Caco-2 (cell line): Measurements from ENCODE around the gene TRIM2. TPM values are rescaled to one million over a fixed set of nuclear protein-coding genes. Genes with fewer than 3 reads are reported as not detected.

ENCODE experiments used
- BruUV-seq: library from RNA; stranded (reverse); fragments of 400-500 nt; replicated peaks from 2 replicates; lab custom pipeline; 2021; lab: Mats Ljungman, UMichigan
- CTCF ChIA-PET: fragments of 300-600 bp; sonication (Branson Sonifier 250); formaldehyde crosslinking; loops from one replicate; lab custom pipeline; 2022; ENCODE audit warnings: antibody characterized with exemption; lab: Charles Lee
- POLR2A ChIA-PET: fragments of 300-600 bp; sonication (Branson Sonifier 250); formaldehyde crosslinking; loops from one replicate; lab custom pipeline; 2022; ENCODE audit warnings: antibody characterized with exemption; lab: Charles Lee
- DNase-seq, 2 experiments: peaks; one replicate each; pipeline versions ENCODE4 v3.0.0 to v3.0.0-alpha.2; 2020 to 2022
- H3K27me3 ChIP-seq: replicated peaks from 2 replicates; pipeline ENCODE4 v1.6.0; 2011; ENCODE audit warnings: low read length; ENCODE audit not compliant: control insufficient read depth, insufficient read depth
- H3K36me3 ChIP-seq: 2 replicates; pipeline ENCODE4 v1.5.1; 2011; ENCODE audit warnings: low read length; ENCODE audit not compliant: control insufficient read depth, insufficient read depth
- H3K4me1 ChIP-seq: fragments of 250-450 bp; sonication (Bioruptor Pico); 2 replicates; pipeline ENCODE4 v1.5.1; 2020; ENCODE audit warnings: mild to moderate bottlenecking
- H3K4me3 ChIP-seq: 2 replicates; pipeline ENCODE4 v1.5.1; 2011; ENCODE audit warnings: low read depth, mild to moderate bottlenecking, control low read depth, low read length
- H3K9me3 ChIP-seq: fragments of 250-450 bp; sonication (Bioruptor Pico); 2 replicates; pipeline ENCODE4 v1.5.1; 2020; ENCODE audit warnings: mild to moderate bottlenecking, moderate library complexity
- H3K27ac Mint-ChIP-seq: one replicate; pipeline ENCODE4 v1.8.0; 2022; ENCODE audit warnings: mixed read lengths; ENCODE audit not compliant: unreplicated experiment
- H3K27me3 Mint-ChIP-seq: one replicate; pipeline ENCODE4 v1.8.0; 2022; ENCODE audit warnings: mixed read lengths; ENCODE audit not compliant: insufficient read depth, unreplicated experiment
- H3K36me3 Mint-ChIP-seq: one replicate; pipeline ENCODE4 v1.8.0; 2022; ENCODE audit warnings: mild to moderate bottlenecking, mixed read lengths; ENCODE audit not compliant: insufficient read depth, unreplicated experiment
- H3K4me1 Mint-ChIP-seq: one replicate; pipeline ENCODE4 v1.8.0; 2022; ENCODE audit warnings: low read depth, mixed read lengths; ENCODE audit not compliant: unreplicated experiment
- H3K4me3 Mint-ChIP-seq: one replicate; pipeline ENCODE4 v1.8.0; 2022; ENCODE audit warnings: mild to moderate bottlenecking, moderate library complexity, mixed read lengths; ENCODE audit not compliant: unreplicated experiment
- H3K9me3 Mint-ChIP-seq: one replicate; pipeline ENCODE4 v1.8.0; 2022; ENCODE audit warnings: mixed read lengths; ENCODE audit not compliant: unreplicated experiment
- CTCF ChIP-seq, 2 experiments: fragments of 200-600 bp in 1 of 2; IDR thresholded peaks; 1 replicate in 1 of 2; 2 replicates in 1 of 2; pipeline versions ENCODE4 v1.5.1 to v1.8.0; 2011 to 2022; ENCODE audit warnings: antibody characterized with exemption in 1 of 2, control low read depth in 1 of 2, inconsistent platforms in 1 of 2, low read depth in 1 of 2, low read length in 1 of 2, mild to moderate bottlenecking in 1 of 2, moderate library complexity in 1 of 2; ENCODE audit not compliant: insufficient read depth in 1 of 2, severe bottlenecking in 1 of 2, unreplicated experiment in 1 of 2
- intact Hi-C: fragments of 100-400 bp; cut with micrococcal nuclease; formaldehyde crosslinking; loops from one replicate; pipeline ENCODE4 v1.10.0; 2022; ENCODE audit not compliant: unreplicated experiment
- total RNA-seq: library from RNA; stranded (reverse); gene quantifications from 2 replicates; pipeline ENCODE4 v1.2.3, GENCODE V29; 2022

The TRIM2 gene
- total RNA-seq, 1 experiment from 2014 or later: 62.3 TPM

GRCh38 chr4:153205757-153206156, 1.5 kb downstream of the TRIM2 start:
- no TSS peak for BruUV-seq
- CTCF ChIA-PET: interaction anchor here (0.6 to 1.2 kb wide), 2 partner anchors 63 to 158 kb away, joined by 3 to 5 read pairs; no protein-coding TSS in a partner anchor
- peak overlapping the region; percentile 73 for H3K4me3 ChIP-seq

GRCh38 chr4:153206534-153206933, 2.3 kb downstream of the TRIM2 start:
- DNase-seq: no peak
- H3K36me3 ChIP-seq: no peaks in the 10 kb centered on the region
- H3K4me3 Mint-ChIP-seq: peak overlapping the region; percentile 96
- H3K4me1 Mint-ChIP-seq: peaks cover 33% of the 10 kb centered on the region
- no peaks in the 10 kb centered on the region for H3K9me3 ChIP-seq
- no peaks in the 10 kb centered on the region for H3K27me3 Mint-ChIP-seq
- no peaks in the 10 kb centered on the region for H3K9me3 Mint-ChIP-seq
- H3K4me3 ChIP-seq: no peak overlapping the region
- peak overlapping the region; percentile 87 for H3K27ac Mint-ChIP-seq
- H3K27me3 ChIP-seq: no peaks in the 10 kb centered on the region
- no TSS peak for BruUV-seq
- ChIA-PET POLR2A (no interaction called here), CTCF (interaction anchor here (1.2 kb wide), 1 partner anchor 64 kb away, joined by 5 read pairs; no protein-coding TSS in a partner anchor)
- peaks cover 61% of the 10 kb centered on the region for H3K4me1 ChIP-seq
- TF ChIP-seq CTCF (IDR thresholded peaks at IDR 0.05; ENCODE audit: insufficient read depth in 1 of 2, low read depth in 1 of 2, low read length in 1 of 2, severe bottlenecking in 1 of 2, unreplicated experiment in 1 of 2): no peak
- intact Hi-C loops: loop anchor here (5.0 kb wide), 1 partner anchor 71 kb away; no protein-coding TSS in a partner anchor
- peaks cover 12% of the 10 kb centered on the region for H3K36me3 Mint-ChIP-seq

More at GRCh38 chr4:153205757-153206156, 1.5 kb downstream of the TRIM2 start:
- peak overlapping the region; percentile 87 for H3K27ac Mint-ChIP-seq
- H3K4me1 ChIP-seq: peaks cover 58% of the 10 kb centered on the region
- intact Hi-C loops: loop anchor here (1.0 to 5.0 kb wide), 4 partner anchors 37 to 72 kb away; no protein-coding TSS in a partner anchor
- no peak for TF ChIP-seq CTCF (IDR thresholded peaks at IDR 0.05; ENCODE audit: insufficient read depth in 1 of 2, low read depth in 1 of 2, low read length in 1 of 2, severe bottlenecking in 1 of 2, unreplicated experiment in 1 of 2)
- H3K27me3 Mint-ChIP-seq: no peaks in the 10 kb centered on the region
- peaks cover 28% of the 10 kb centered on the region for H3K4me1 Mint-ChIP-seq
- H3K9me3 Mint-ChIP-seq: no peaks in the 10 kb centered on the region
- H3K4me3 Mint-ChIP-seq: peak overlapping the region; percentile 96
- no peaks in the 10 kb centered on the region for H3K9me3 ChIP-seq
- peaks cover 11% of the 10 kb centered on the region for H3K36me3 Mint-ChIP-seq
- H3K27me3 ChIP-seq: no peaks in the 10 kb centered on the region
- POLR2A ChIA-PET: no interaction called here
- H3K36me3 ChIP-seq: no peaks in the 10 kb centered on the region
- DNase-seq: peak; percentile 70 to 79

GRCh38 chr4:153207027-153207426, 2.8 kb downstream of the TRIM2 start:
- Mint-ChIP-seq H3K27me3 (no peaks in the 10 kb centered on the region), H3K9me3 (no peaks in the 10 kb centered on the region), H3K27ac (peak overlapping the region; percentile 87), H3K36me3 (peaks cover 12% of the 10 kb centered on the region), H3K4me3 (peak overlapping the region; percentile 96), H3K4me1 (peaks cover 36% of the 10 kb centered on the region)
- H3K4me1 ChIP-seq: peaks cover 63% of the 10 kb centered on the region
- no peaks in the 10 kb centered on the region for H3K36me3 ChIP-seq
- no TSS peak for BruUV-seq
- CTCF ChIA-PET: interaction anchor here (0.6 to 1.0 kb wide), 2 partner anchors 58 to 64 kb away, joined by 3 to 7 read pairs; no protein-coding TSS in a partner anchor
- H3K9me3 ChIP-seq: no peaks in the 10 kb centered on the region
- H3K27me3 ChIP-seq: no peaks in the 10 kb centered on the region
- no peak for TF ChIP-seq CTCF (IDR thresholded peaks at IDR 0.05; ENCODE audit: insufficient read depth in 1 of 2, low read depth in 1 of 2, low read length in 1 of 2, severe bottlenecking in 1 of 2, unreplicated experiment in 1 of 2)
- no peak overlapping the region for H3K4me3 ChIP-seq
- no peak for DNase-seq
- POLR2A ChIA-PET: no interaction called here
- intact Hi-C loops: loop anchor here (1.0 to 5.0 kb wide), 2 partner anchors 70 to 111 kb away; no protein-coding TSS in a partner anchor
